22Rv1 (cell line): ENCODE data around the gene TNFRSF25.

Source experiments
- CTCF ChIP-seq: fragments of 450-650 bp; IDR thresholded peaks from 2 replicates; pipeline ENCODE4 v1.5.1; 2017; ENCODE audit warnings: mild to moderate bottlenecking
- ZFX ChIP-seq: fragments of 450-650 bp; IDR thresholded peaks from 2 replicates; pipeline ENCODE4 v1.6.1; 2017; ENCODE audit warnings: antibody characterized with exemption, borderline replicate concordance

GRCh38 chr1:6483761-6484117 lies 17.8 kb upstream of the TNFRSF25 start:
- TF ChIP-seq CTCF: no peak
- TF ChIP-seq ZFX: no peak
